Liver (tissue), 3 donors: ENCODE results near the gene PLXNA3.

Experiments
- ATF3 ChIP-seq: IDR thresholded peaks from 2 replicates; pipeline ENCODE4 v1.6.1; 2016; ENCODE audit warnings: antibody characterized with exemption
- CTCF ChIP-seq: fragments of 150-350 bp; IDR thresholded peaks from 2 replicates; pipeline ENCODE4 v1.5.1; 2017; ENCODE audit warnings: improper control_type of control experiment, low read depth, low read length; ENCODE audit not compliant: missing input control
- FOXA1 ChIP-seq: IDR thresholded peaks from 2 replicates; pipeline ENCODE4 v1.6.1; 2016; ENCODE audit warnings: antibody characterized with exemption
- FOXA2 ChIP-seq: IDR thresholded peaks from 2 replicates; pipeline ENCODE4 v1.6.1; 2016; ENCODE audit warnings: antibody characterized with exemption
- GABPA ChIP-seq, 2 donors: IDR thresholded peaks in 1 of 2; conservative IDR thresholded peaks in 1 of 2; 2 replicates each; pipeline ENCODE4 v1.6.1; 2016; ENCODE audit warnings: antibody characterized with exemption in 2 of 2, mild to moderate bottlenecking in 1 of 2, moderate library complexity in 1 of 2
- HNF4A ChIP-seq, 2 donors: conservative IDR thresholded peaks; 2 replicates each; pipeline ENCODE4 v1.6.1; 2016; ENCODE audit warnings: antibody characterized with exemption in 2 of 2, mild to moderate bottlenecking in 2 of 2
- HNF4G ChIP-seq: IDR thresholded peaks from 2 replicates; pipeline ENCODE4 v1.6.1; 2016; ENCODE audit warnings: antibody characterized with exemption
- JUND ChIP-seq, 2 donors: IDR thresholded peaks; 2 replicates each; pipeline ENCODE4 v1.6.1; 2016; ENCODE audit warnings: antibody characterized with exemption in 2 of 2
- MAX ChIP-seq: IDR thresholded peaks from 2 replicates; pipeline ENCODE4 v1.6.1; 2016; ENCODE audit warnings: antibody characterized with exemption
- RAD21 ChIP-seq, 2 donors: IDR thresholded peaks; 2 replicates each; pipeline ENCODE4 v1.6.1; 2016; ENCODE audit warnings: antibody characterized with exemption in 2 of 2, mild to moderate bottlenecking in 2 of 2
- REST ChIP-seq: IDR thresholded peaks from 2 replicates; pipeline ENCODE4 v1.6.1; 2016; ENCODE audit warnings: antibody characterized with exemption, mild to moderate bottlenecking
- TAF1 ChIP-seq: conservative IDR thresholded peaks from 2 replicates; pipeline ENCODE4 v1.6.1; 2016; ENCODE audit warnings: antibody characterized with exemption, mild to moderate bottlenecking
- YY1 ChIP-seq: IDR thresholded peaks from 2 replicates; pipeline ENCODE4 v1.6.1; 2016; ENCODE audit warnings: antibody characterized with exemption, mild to moderate bottlenecking
- donor health status: healthy.
- donor health status: healthy.

- no peak for TF ChIP-seq CTCF
- TF ChIP-seq JUND (IDR thresholded peaks at IDR 0.05) = no peak
- peak in 1 of 2 donors; percentile 25 for TF ChIP-seq GABPA (IDR thresholded peaks at IDR 0.05 in 1 of 2, conservative IDR thresholded peaks at IDR 0.05 in 1 of 2)
- peak; percentile 78 for TF ChIP-seq MAX
- TF ChIP-seq REST = no peak
- no peak for TF ChIP-seq FOXA1
- TF ChIP-seq ATF3 = no peak
- TF ChIP-seq YY1 = no peak
- TF ChIP-seq RAD21 (IDR thresholded peaks at IDR 0.05) = no peak
- TF ChIP-seq HNF4G = no peak
- no peak for TF ChIP-seq HNF4A (conservative IDR thresholded peaks at IDR 0.05)
- TF ChIP-seq FOXA2 = no peak
- no peak for TF ChIP-seq TAF1
Observed at GRCh38 chrX:154478728-154479622, 20.9 kb downstream of the PLXNA3 start, which contains the start of gene LAGE3.
